ENCODE data around the gene COMMD1.

DNA sequence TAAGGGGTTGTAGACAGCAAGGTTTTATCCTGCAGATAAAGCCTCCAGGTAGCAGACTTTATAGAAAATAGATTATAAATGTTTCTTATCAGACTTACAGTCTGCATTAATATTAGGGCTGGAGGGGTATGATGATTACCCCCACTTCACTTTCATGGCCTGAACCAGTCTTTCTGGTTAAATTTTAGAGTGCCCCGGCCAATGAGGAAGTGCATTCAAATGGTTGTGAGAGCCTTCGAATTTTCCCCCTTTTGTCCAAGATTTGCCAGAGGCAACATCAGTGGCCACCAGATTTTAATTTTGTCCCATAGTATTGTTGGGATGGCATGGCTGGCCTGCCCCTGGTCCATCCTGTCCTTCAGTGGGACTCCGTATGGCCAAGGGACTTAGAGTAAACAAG lies 31.6 kb downstream of the COMMD1 start:
- TF ChIP-seq, protein P1, sequence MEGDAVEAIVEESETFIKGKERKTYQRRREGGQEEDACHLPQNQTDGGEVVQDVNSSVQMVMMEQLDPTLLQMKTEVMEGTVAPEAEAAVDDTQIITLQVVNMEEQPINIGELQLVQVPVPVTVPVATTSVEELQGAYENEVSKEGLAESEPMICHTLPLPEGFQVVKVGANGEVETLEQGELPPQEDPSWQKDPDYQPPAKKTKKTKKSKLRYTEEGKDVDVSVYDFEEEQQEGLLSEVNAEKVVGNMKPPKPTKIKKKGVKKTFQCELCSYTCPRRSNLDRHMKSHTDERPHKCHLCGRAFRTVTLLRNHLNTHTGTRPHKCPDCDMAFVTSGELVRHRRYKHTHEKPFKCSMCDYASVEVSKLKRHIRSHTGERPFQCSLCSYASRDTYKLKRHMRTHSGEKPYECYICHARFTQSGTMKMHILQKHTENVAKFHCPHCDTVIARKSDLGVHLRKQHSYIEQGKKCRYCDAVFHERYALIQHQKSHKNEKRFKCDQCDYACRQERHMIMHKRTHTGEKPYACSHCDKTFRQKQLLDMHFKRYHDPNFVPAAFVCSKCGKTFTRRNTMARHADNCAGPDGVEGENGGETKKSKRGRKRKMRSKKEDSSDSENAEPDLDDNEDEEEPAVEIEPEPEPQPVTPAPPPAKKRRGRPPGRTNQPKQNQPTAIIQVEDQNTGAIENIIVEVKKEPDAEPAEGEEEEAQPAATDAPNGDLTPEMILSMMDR (IDR thresholded peaks at IDR 0.05): no peak
- TF ChIP-seq POLR2A (IDR thresholded peaks at IDR 0.05): no peak
